Liver (tissue), 9 donors: ENCODE data around the gene BMP8A. TPM values are rescaled to one million over a fixed set of nuclear protein-coding genes. Genes with fewer than 3 reads are reported as not detected.
A peak's percentile ranks its signal among the peaks of the same experiment; 100 is the strongest.

ENCODE experiments used
- DNase-seq: peaks from one replicate; pipeline ENCODE4 v3.0.0-alpha.2; 2017; ENCODE audit warnings: low spot score
- H3K27ac ChIP-seq, 2 donors: one replicate each; pipeline ENCODE4 v1.7.0; 2013; ENCODE audit warnings: inconsistent platforms in 2 of 2, low read length in 2 of 2, control low read depth in 1 of 2, low read depth in 1 of 2, mild to moderate bottlenecking in 1 of 2
- H3K27me3 ChIP-seq, 4 donors: one replicate each; pipeline versions ENCODE4 v1.6.1 to v1.7.0; 2013; ENCODE audit warnings: low read length in 3 of 4, inconsistent platforms in 1 of 4, mild to moderate bottlenecking in 1 of 4, moderate library complexity in 1 of 4; ENCODE audit not compliant: control insufficient read depth in 4 of 4, insufficient read depth in 4 of 4
- H3K36me3 ChIP-seq, 4 donors: one replicate each; pipeline versions ENCODE4 v1.6.1 to v1.7.0; 2013; ENCODE audit warnings: low read length in 3 of 4, mild to moderate bottlenecking in 3 of 4, low read depth in 1 of 4, moderate library complexity in 1 of 4; ENCODE audit not compliant: control insufficient read depth in 4 of 4, insufficient read depth in 3 of 4
- H3K4me1 ChIP-seq, 4 donors: one replicate each; pipeline versions ENCODE4 v1.6.1 to v1.7.0; 2013; ENCODE audit warnings: low read length in 3 of 4, mild to moderate bottlenecking in 3 of 4, moderate library complexity in 1 of 4; ENCODE audit not compliant: control insufficient read depth in 4 of 4, insufficient read depth in 4 of 4
- H3K4me3 ChIP-seq, 3 donors: one replicate each; pipeline versions ENCODE4 v1.6.1 to v1.7.0; 2013; ENCODE audit warnings: low read length in 3 of 3, control low read depth in 1 of 3, low read depth in 1 of 3, mild to moderate bottlenecking in 1 of 3
- H3K9ac ChIP-seq, 2 donors: one replicate each; pipeline ENCODE4 v1.7.0; 2013; ENCODE audit warnings: low read length in 2 of 2, mild to moderate bottlenecking in 2 of 2, moderate library complexity in 2 of 2, control low read depth in 1 of 2, low read depth in 1 of 2
- H3K9me3 ChIP-seq, 4 donors: one replicate each; pipeline versions ENCODE4 v1.6.1 to v1.7.0; 2013; ENCODE audit warnings: low read length in 3 of 4; ENCODE audit not compliant: control insufficient read depth in 4 of 4
- EGR1 ChIP-seq, 2 donors: IDR thresholded peaks; 2 replicates each; pipeline ENCODE4 v1.6.1; 2016 to 2018; ENCODE audit warnings: antibody characterized with exemption in 2 of 2, low read depth in 2 of 2
- FOXA1 ChIP-seq: IDR thresholded peaks from 2 replicates; pipeline ENCODE4 v1.6.1; 2016; ENCODE audit warnings: antibody characterized with exemption
- FOXA2 ChIP-seq: IDR thresholded peaks from 2 replicates; pipeline ENCODE4 v1.6.1; 2016; ENCODE audit warnings: antibody characterized with exemption
- GABPA ChIP-seq, 2 donors: IDR thresholded peaks in 1 of 2; conservative IDR thresholded peaks in 1 of 2; 2 replicates each; pipeline ENCODE4 v1.6.1; 2016; ENCODE audit warnings: antibody characterized with exemption in 2 of 2, mild to moderate bottlenecking in 1 of 2, moderate library complexity in 1 of 2
- HNF4A ChIP-seq, 2 donors: conservative IDR thresholded peaks; 2 replicates each; pipeline ENCODE4 v1.6.1; 2016; ENCODE audit warnings: antibody characterized with exemption in 2 of 2, mild to moderate bottlenecking in 2 of 2
- HNF4G ChIP-seq: IDR thresholded peaks from 2 replicates; pipeline ENCODE4 v1.6.1; 2016; ENCODE audit warnings: antibody characterized with exemption
- JUND ChIP-seq, 2 donors: IDR thresholded peaks; 2 replicates each; pipeline ENCODE4 v1.6.1; 2016; ENCODE audit warnings: antibody characterized with exemption in 2 of 2
- NR2F2 ChIP-seq: IDR thresholded peaks from 2 replicates; pipeline ENCODE4 v1.6.1; 2016; ENCODE audit warnings: antibody characterized with exemption
- RAD21 ChIP-seq, 2 donors: IDR thresholded peaks; 2 replicates each; pipeline ENCODE4 v1.6.1; 2016; ENCODE audit warnings: antibody characterized with exemption in 2 of 2, mild to moderate bottlenecking in 2 of 2
- RXRA ChIP-seq, 2 donors: IDR thresholded peaks; 2 replicates each; pipeline ENCODE4 v1.6.1; 2017 to 2018; ENCODE audit warnings: antibody characterized with exemption in 2 of 2, mild to moderate bottlenecking in 1 of 2
- SP1 ChIP-seq: IDR thresholded peaks from 2 replicates; pipeline ENCODE4 v1.6.1; 2018; ENCODE audit warnings: antibody characterized with exemption, mild to moderate bottlenecking
- YY1 ChIP-seq: IDR thresholded peaks from 2 replicates; pipeline ENCODE4 v1.6.1; 2016; ENCODE audit warnings: antibody characterized with exemption, mild to moderate bottlenecking
- WGBS: extraction: QIAGEN DNeasy Blood & Tissue Kit; methylation state at CpG from one replicate; pipeline ENCODE4 v1.1.7; 2013; 5-methylcytosine and 5-hydroxymethylcytosine counted together
- polyA plus RNA-seq, 2 donors: library from polyadenylated mRNA; stranded (reverse) in 1 of 2; unstranded in 1 of 2; fragments of 200-250 nt in 1 of 2; fragments of >200 nt in 1 of 2; fragmentation: Nextera tagmentation in 1 of 2; extraction: Ambion mirVana in 1 of 2; gene quantifications; one replicate each; pipeline versions ENCODE4 v1.2.1 to v1.2.3, GENCODE V29; 2013 to 2015
- total RNA-seq, 2 donors: library from RNA; depleted of rRNA; stranded (reverse); fragments of >200 nt; gene quantifications; one replicate each; pipeline ENCODE4 v1.2.3, GENCODE V29; 2014
- TF ChIP-seq, protein P1 (sequence below): IDR thresholded peaks from 2 replicates; pipeline ENCODE4 v1.6.1; 2016; ENCODE audit warnings: antibody characterized with exemption, mild to moderate bottlenecking
- TF ChIP-seq, protein P2 (sequence below): IDR thresholded peaks from 2 replicates; pipeline ENCODE4 v1.6.1; 2016; ENCODE audit warnings: antibody characterized with exemption
- TF ChIP-seq, protein P3 (sequence below): fragments of 150-350 bp; IDR thresholded peaks from 2 replicates; pipeline ENCODE4 v1.5.1; 2017; ENCODE audit warnings: improper control_type of control experiment, low read depth, low read length; ENCODE audit not compliant: missing input control
- TF ChIP-seq, protein P4 (sequence below): IDR thresholded peaks from 2 replicates; pipeline ENCODE4 v1.6.1; 2016; ENCODE audit warnings: antibody characterized with exemption
- donor health status: healthy.
- donor health status: healthy.
- donor health status: healthy.
- donor health status: healthy.
- donor health status: healthy.

Gene BMP8A
- total and polyA plus RNA-seq, 4 donors = not detected

DNA sequence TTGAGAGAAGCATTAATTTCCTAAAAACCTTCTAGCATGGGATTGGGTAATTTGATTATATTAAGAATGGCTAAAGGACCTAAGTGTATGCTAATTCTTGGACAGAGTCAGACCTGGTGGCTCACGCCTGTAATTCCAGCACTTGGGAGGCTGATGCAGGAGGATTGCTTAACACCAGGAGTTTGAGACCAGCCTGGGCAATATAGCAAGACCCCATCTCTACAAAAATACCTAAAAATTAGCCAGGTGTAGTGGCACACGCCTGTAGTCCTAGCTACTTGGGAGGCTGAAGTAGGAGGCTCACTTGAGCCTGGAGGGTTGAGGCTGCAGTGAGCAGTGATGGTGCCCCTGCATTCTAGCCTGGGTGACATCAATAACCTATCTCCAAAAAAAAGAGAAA lies 45.9 kb upstream of the BMP8A start:
- no peak for TF ChIP-seq HNF4A (conservative IDR thresholded peaks at IDR 0.05)
- no peak for TF ChIP-seq RAD21 (IDR thresholded peaks at IDR 0.05)
- TF ChIP-seq, protein P1, sequence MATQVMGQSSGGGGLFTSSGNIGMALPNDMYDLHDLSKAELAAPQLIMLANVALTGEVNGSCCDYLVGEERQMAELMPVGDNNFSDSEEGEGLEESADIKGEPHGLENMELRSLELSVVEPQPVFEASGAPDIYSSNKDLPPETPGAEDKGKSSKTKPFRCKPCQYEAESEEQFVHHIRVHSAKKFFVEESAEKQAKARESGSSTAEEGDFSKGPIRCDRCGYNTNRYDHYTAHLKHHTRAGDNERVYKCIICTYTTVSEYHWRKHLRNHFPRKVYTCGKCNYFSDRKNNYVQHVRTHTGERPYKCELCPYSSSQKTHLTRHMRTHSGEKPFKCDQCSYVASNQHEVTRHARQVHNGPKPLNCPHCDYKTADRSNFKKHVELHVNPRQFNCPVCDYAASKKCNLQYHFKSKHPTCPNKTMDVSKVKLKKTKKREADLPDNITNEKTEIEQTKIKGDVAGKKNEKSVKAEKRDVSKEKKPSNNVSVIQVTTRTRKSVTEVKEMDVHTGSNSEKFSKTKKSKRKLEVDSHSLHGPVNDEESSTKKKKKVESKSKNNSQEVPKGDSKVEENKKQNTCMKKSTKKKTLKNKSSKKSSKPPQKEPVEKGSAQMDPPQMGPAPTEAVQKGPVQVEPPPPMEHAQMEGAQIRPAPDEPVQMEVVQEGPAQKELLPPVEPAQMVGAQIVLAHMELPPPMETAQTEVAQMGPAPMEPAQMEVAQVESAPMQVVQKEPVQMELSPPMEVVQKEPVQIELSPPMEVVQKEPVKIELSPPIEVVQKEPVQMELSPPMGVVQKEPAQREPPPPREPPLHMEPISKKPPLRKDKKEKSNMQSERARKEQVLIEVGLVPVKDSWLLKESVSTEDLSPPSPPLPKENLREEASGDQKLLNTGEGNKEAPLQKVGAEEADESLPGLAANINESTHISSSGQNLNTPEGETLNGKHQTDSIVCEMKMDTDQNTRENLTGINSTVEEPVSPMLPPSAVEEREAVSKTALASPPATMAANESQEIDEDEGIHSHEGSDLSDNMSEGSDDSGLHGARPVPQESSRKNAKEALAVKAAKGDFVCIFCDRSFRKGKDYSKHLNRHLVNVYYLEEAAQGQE = no peak
- TF ChIP-seq, protein P2, sequence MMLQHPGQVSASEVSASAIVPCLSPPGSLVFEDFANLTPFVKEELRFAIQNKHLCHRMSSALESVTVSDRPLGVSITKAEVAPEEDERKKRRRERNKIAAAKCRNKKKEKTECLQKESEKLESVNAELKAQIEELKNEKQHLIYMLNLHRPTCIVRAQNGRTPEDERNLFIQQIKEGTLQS = no peak
- no peak for TF ChIP-seq YY1
- no peak for TF ChIP-seq NR2F2
- no peak for TF ChIP-seq GABPA (IDR thresholded peaks at IDR 0.05 in 1 of 2, conservative IDR thresholded peaks at IDR 0.05 in 1 of 2)
- TF ChIP-seq, protein P3, sequence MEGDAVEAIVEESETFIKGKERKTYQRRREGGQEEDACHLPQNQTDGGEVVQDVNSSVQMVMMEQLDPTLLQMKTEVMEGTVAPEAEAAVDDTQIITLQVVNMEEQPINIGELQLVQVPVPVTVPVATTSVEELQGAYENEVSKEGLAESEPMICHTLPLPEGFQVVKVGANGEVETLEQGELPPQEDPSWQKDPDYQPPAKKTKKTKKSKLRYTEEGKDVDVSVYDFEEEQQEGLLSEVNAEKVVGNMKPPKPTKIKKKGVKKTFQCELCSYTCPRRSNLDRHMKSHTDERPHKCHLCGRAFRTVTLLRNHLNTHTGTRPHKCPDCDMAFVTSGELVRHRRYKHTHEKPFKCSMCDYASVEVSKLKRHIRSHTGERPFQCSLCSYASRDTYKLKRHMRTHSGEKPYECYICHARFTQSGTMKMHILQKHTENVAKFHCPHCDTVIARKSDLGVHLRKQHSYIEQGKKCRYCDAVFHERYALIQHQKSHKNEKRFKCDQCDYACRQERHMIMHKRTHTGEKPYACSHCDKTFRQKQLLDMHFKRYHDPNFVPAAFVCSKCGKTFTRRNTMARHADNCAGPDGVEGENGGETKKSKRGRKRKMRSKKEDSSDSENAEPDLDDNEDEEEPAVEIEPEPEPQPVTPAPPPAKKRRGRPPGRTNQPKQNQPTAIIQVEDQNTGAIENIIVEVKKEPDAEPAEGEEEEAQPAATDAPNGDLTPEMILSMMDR = no peak
- no peak for TF ChIP-seq FOXA1
- TF ChIP-seq RXRA (IDR thresholded peaks at IDR 0.05) = no peak
- Histone ChIP-seq H3K9me3 (no peaks in the 10 kb centered on the region), H3K9ac (no peak overlapping the region), H3K27me3 (no peaks in the 10 kb centered on the region), H3K36me3 (peaks cover 7 to 84% (median 63%) of the 10 kb centered on the region in 4 donors), H3K4me3 (no peak overlapping the region), H3K4me1 (peaks cover 5 to 17% (median 7%) of the 10 kb centered on the region in 4 donors), H3K27ac (no peak overlapping the region)
- no peak for DNase-seq
- WGBS = 97% methylated on average over 2 of the region's 2 CpGs

DNA sequence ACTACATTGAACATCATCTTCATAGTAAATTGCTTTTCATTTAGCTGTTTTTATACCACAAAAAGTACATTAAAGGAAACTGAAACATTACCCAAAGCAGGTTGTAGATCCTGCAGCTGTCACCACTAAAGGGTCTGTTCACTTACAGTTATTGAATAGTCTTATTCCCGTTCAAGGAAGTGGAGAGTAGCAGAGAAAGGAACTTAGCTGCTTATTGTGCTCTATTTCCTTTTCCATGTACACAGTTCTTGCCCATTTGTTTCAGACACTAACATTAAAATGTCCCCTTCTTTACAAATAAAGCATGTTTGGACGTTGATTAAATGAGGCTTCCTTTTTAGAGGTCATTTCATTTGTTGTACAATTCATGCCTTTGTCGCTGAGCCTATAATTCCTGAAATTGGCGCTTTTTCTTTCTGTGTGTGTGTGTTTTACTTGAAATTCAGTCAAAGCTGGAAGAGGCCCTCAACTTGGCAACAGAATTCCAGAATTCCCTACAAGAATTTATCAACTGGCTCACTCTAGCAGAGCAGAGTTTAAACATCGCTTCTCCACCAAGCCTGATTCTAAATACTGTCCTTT lies 44.4 kb upstream of the BMP8A start:
- no peaks in the 10 kb centered on the region for H3K27me3 ChIP-seq
- peaks cover 7 to 74% (median 61%) of the 10 kb centered on the region in 4 donors for H3K36me3 ChIP-seq
- peak overlapping the region in 1 of 2 donors; percentile 22 for H3K27ac ChIP-seq
- TF ChIP-seq RXRA (IDR thresholded peaks at IDR 0.05) (no peak), JUND (IDR thresholded peaks at IDR 0.05) (no peak), SP1 (no peak), YY1 (no peak), GABPA (IDR thresholded peaks at IDR 0.05 in 1 of 2, conservative IDR thresholded peaks at IDR 0.05 in 1 of 2) (no peak), EGR1 (IDR thresholded peaks at IDR 0.05; ENCODE audit: low read depth in 2 of 2) (no peak), FOXA2 (no peak), NR2F2 (no peak), HNF4G (no peak), RAD21 (IDR thresholded peaks at IDR 0.05) (no peak), HNF4A (conservative IDR thresholded peaks at IDR 0.05) (no peak), FOXA1 (no peak)
- TF ChIP-seq, protein P2 = no peak
- TF ChIP-seq, protein P3 = no peak
- TF ChIP-seq, protein P1 = no peak
- TF ChIP-seq, protein P4, sequence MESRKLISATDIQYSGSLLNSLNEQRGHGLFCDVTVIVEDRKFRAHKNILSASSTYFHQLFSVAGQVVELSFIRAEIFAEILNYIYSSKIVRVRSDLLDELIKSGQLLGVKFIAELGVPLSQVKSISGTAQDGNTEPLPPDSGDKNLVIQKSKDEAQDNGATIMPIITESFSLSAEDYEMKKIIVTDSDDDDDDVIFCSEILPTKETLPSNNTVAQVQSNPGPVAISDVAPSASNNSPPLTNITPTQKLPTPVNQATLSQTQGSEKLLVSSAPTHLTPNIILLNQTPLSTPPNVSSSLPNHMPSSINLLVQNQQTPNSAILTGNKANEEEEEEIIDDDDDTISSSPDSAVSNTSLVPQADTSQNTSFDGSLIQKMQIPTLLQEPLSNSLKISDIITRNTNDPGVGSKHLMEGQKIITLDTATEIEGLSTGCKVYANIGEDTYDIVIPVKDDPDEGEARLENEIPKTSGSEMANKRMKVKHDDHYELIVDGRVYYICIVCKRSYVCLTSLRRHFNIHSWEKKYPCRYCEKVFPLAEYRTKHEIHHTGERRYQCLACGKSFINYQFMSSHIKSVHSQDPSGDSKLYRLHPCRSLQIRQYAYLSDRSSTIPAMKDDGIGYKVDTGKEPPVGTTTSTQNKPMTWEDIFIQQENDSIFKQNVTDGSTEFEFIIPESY = no peak
- H3K4me1 ChIP-seq = peaks cover 0 to 10% (median 5%) of the 10 kb centered on the region in 4 donors
- DNase-seq = no peak
- WGBS = 85% methylated on average over 5 of the region's 5 CpGs
- no peaks in the 10 kb centered on the region for H3K9me3 ChIP-seq
- no peak overlapping the region for H3K4me3 ChIP-seq
- no peak overlapping the region for H3K9ac ChIP-seq
